Astrocyte (in vitro differentiated cells and primary cell): ENCODE measurements around the gene DNAAF1. TPM values are rescaled to one million over a fixed set of nuclear protein-coding genes. Genes with fewer than 3 reads are reported as not detected.

Source experiments
- DNase-seq: peaks from one replicate; pipeline ENCODE4 v3.0.0-alpha.2; 2010; ENCODE audit warnings: low read depth
- FAIRE-seq: peaks from 2 replicates; lab custom pipeline; 2011; peaks lifted over from hg19 to GRCh38; lab: Jason Lieb, UNC
- H2AFZ ChIP-seq: 2 replicates; pipeline ENCODE4 v1.6.0; 2012; ENCODE audit warnings: low read depth, low read length, inconsistent platforms
- H3K27ac ChIP-seq: 2 replicates; pipeline ENCODE4 v1.5.1; 2011; ENCODE audit warnings: low read depth, low read length, inconsistent platforms
- H3K27me3 ChIP-seq: 2 replicates; pipeline ENCODE4 v1.6.0; 2011; ENCODE audit warnings: low read length, inconsistent platforms; ENCODE audit not compliant: insufficient read depth
- H3K36me3 ChIP-seq: 2 replicates; pipeline ENCODE4 v1.5.1; 2011; ENCODE audit warnings: low read length, inconsistent platforms; ENCODE audit not compliant: insufficient read depth
- H3K4me1 ChIP-seq: 2 replicates; pipeline ENCODE4 v1.5.1; 2011; ENCODE audit warnings: low read length, inconsistent platforms; ENCODE audit not compliant: insufficient read depth
- H3K4me2 ChIP-seq: 2 replicates; pipeline ENCODE4 v1.6.0; 2012; ENCODE audit warnings: low read length, inconsistent platforms
- H3K4me3 ChIP-seq: 2 replicates; pipeline ENCODE4 v1.5.1; 2011; ENCODE audit warnings: low read depth, mild to moderate bottlenecking, low read length, inconsistent platforms; ENCODE audit not compliant: insufficient read depth
- H3K79me2 ChIP-seq: 2 replicates; pipeline ENCODE4 v1.6.0; 2012; ENCODE audit warnings: mild to moderate bottlenecking, low read length, inconsistent platforms; ENCODE audit not compliant: insufficient read depth
- H3K9ac ChIP-seq: 2 replicates; pipeline ENCODE4 v1.6.0; 2012; ENCODE audit warnings: mild to moderate bottlenecking, low read length, inconsistent platforms
- H3K9me3 ChIP-seq: 2 replicates; pipeline ENCODE4 v1.5.1; 2012; ENCODE audit warnings: low read depth, mild to moderate bottlenecking, low read length, inconsistent platforms; ENCODE audit not compliant: insufficient read depth
- H4K20me1 ChIP-seq: 2 replicates; pipeline ENCODE4 v1.6.0; 2012; ENCODE audit warnings: low read length, inconsistent platforms; ENCODE audit not compliant: insufficient read depth
- H3K27ac Mint-ChIP-seq: one replicate; pipeline ENCODE4 v1.8.0; 2021; ENCODE audit warnings: mild to moderate bottlenecking, mixed read lengths; ENCODE audit not compliant: unreplicated experiment
- H3K27me3 Mint-ChIP-seq: one replicate; pipeline ENCODE4 v1.8.0; 2021; ENCODE audit warnings: low read depth, mixed read lengths; ENCODE audit not compliant: unreplicated experiment
- H3K36me3 Mint-ChIP-seq: one replicate; pipeline ENCODE4 v1.8.0; 2021; ENCODE audit warnings: low read depth, mixed read lengths; ENCODE audit not compliant: unreplicated experiment
- H3K4me1 Mint-ChIP-seq: one replicate; pipeline ENCODE4 v1.8.0; 2021; ENCODE audit warnings: low read depth, mixed read lengths; ENCODE audit not compliant: unreplicated experiment
- H3K4me3 Mint-ChIP-seq: one replicate; pipeline ENCODE4 v1.8.0; 2021; ENCODE audit warnings: mild to moderate bottlenecking, moderate library complexity, mixed read lengths; ENCODE audit not compliant: unreplicated experiment
- H3K9me3 Mint-ChIP-seq: one replicate; pipeline ENCODE4 v1.8.0; 2021; ENCODE audit warnings: mild to moderate bottlenecking, mixed read lengths; ENCODE audit not compliant: unreplicated experiment
- CTCF ChIP-seq: IDR thresholded peaks from 2 replicates; pipeline ENCODE4 v1.5.1; 2011; ENCODE audit warnings: low read depth, mild to moderate bottlenecking, inconsistent platforms, low read length, moderate library complexity; ENCODE audit not compliant: insufficient read depth
- EZH2 ChIP-seq: IDR thresholded peaks from 2 replicates; pipeline ENCODE4 v1.6.1; 2012; ENCODE audit warnings: mild to moderate bottlenecking, low read length, inconsistent platforms; ENCODE audit not compliant: insufficient read depth
- total RNA-seq: library from RNA; stranded (reverse); gene quantifications from 2 replicates; pipeline ENCODE4 v1.2.1, GENCODE V29; 2021

Gene DNAAF1
- total RNA-seq, 1 donor from 2014 or later = 0.30 TPM

GRCh38 chr16:84183911-84184591, 38.9 kb downstream of the DNAAF1 start:
- Mint-ChIP-seq H3K27me3 (no peaks in the 10 kb centered on the region), H3K4me1 (peaks cover 3% of the 10 kb centered on the region), H3K9me3 (no peaks in the 10 kb centered on the region), H3K4me3 (no peak overlapping the region), H3K36me3 (peaks cover 9% of the 10 kb centered on the region), H3K27ac (peak overlapping the region; percentile 26)
- Histone ChIP-seq H3K4me3 (no peak overlapping the region), H3K4me1 (peaks cover 5% of the 10 kb centered on the region), H4K20me1 (peaks cover 28% of the 10 kb centered on the region), H3K36me3 (peaks cover 3% of the 10 kb centered on the region), H3K9ac (no peak overlapping the region), H3K9me3 (no peaks in the 10 kb centered on the region), H2AFZ (no peak overlapping the region), H3K27me3 (no peaks in the 10 kb centered on the region), H3K79me2 (peaks cover 43% of the 10 kb centered on the region), H3K27ac (no peak overlapping the region), H3K4me2 (no peak overlapping the region)
- DNase-seq = no peak
- TF ChIP-seq CTCF (no peak), EZH2 (no peak)
- FAIRE-seq = no peak

- H3K36me3 Mint-ChIP-seq = peaks cover 9% of the 10 kb centered on the region
- no peak overlapping the region for H3K4me3 ChIP-seq
- no peaks in the 10 kb centered on the region for H3K27me3 ChIP-seq
- H3K27ac Mint-ChIP-seq = peak overlapping the region; percentile 2
- peak overlapping the region; percentile 94 for H3K4me3 Mint-ChIP-seq
- H3K4me2 ChIP-seq = no peak overlapping the region
- no peak for DNase-seq
- H3K27ac ChIP-seq = no peak overlapping the region
- H3K9ac ChIP-seq = no peak overlapping the region
- H3K36me3 ChIP-seq = peaks cover 3% of the 10 kb centered on the region
- no peak overlapping the region for H2AFZ ChIP-seq
- peaks cover 43% of the 10 kb centered on the region for H3K79me2 ChIP-seq
- peaks cover under 1% of the 10 kb centered on the region for H3K27me3 Mint-ChIP-seq
- peaks cover 3% of the 10 kb centered on the region for H3K4me1 Mint-ChIP-seq
- TF ChIP-seq CTCF = no peak
- no peak for TF ChIP-seq EZH2
- H3K4me1 ChIP-seq = peaks cover 5% of the 10 kb centered on the region
- no peaks in the 10 kb centered on the region for H3K9me3 Mint-ChIP-seq
- no peaks in the 10 kb centered on the region for H3K9me3 ChIP-seq
- FAIRE-seq = no peak
- peaks cover 28% of the 10 kb centered on the region for H4K20me1 ChIP-seq
Measured at GRCh38 chr16:84184775-84185174, 39.7 kb downstream of the DNAAF1 start.
